ENCODE results near the gene DNAJB13.

Gene DNAJB13

DNA sequence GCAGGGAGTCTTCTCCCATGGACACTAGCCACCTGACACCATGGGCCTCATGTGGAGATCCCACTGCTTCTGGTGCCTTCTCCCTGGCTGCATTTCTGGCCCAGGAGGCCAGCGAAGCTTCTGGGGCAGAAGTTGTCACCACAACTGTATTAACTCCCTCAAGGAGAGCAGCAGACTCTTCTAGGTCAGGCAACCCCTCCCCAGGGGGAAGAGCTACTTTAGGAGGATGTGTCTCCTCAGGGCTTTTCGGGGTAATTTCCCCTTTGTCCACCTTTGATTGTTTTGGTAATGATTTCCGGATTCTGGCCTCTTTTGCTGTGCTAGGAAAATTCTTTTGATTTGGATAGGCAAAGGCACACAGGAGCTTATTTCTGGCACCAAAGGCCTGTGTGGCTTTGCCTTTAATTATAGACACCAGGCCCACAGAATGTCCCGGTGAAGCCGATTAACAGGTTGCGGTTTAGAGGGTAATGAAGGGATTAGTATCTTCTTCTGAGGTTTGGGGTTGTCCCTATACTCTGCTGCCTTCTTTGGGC is 40.7 kb downstream of the DNAJB13 start:
- no peaks in the 10 kb centered on the region for H3K36me3 ChIP-seq (replicated peaks)
- no peaks in the 10 kb centered on the region for H3K9me3 ChIP-seq
- no peak overlapping the region for H3K4me3 ChIP-seq
- in situ Hi-C loops (cut with MboI; ENCODE audit: low sequenced_read_pairs): no loop called here
- H3K4me1 ChIP-seq: no peaks in the 10 kb centered on the region
- DNase-seq (ENCODE audit: low spot score in 2 of 2): no peak
- no peaks in the 10 kb centered on the region for H3K27me3 ChIP-seq (ENCODE audit: low read depth)

DNA sequence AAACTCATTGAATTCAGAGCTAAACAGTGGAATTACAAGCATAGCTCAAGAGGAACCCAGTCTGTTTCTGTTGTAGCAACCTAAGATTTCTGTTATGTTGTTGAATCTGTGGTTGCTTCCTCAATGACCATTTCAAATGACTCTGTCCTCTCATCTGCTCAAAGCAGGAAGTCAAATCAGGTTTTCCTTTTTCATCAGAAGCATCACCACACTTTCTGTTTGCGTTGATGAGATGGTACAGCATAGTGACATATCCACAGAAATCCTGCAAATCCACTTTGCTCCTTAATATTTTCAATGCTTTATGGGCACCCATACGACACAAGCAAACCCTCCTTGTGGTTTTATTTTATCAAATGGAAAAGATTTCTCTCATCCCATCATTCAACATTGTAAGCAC is 44.4 kb downstream of the DNAJB13 start:
- H3K9me3 ChIP-seq: no peaks in the 10 kb centered on the region
- no peak overlapping the region for H3K4me3 ChIP-seq
- H3K4me1 ChIP-seq: no peaks in the 10 kb centered on the region
- no peaks in the 10 kb centered on the region for H3K36me3 ChIP-seq (replicated peaks)
- DNase-seq (ENCODE audit: low spot score in 2 of 2): no peak
- in situ Hi-C loops (cut with MboI; ENCODE audit: low sequenced_read_pairs): no loop called here
- H3K27me3 ChIP-seq (ENCODE audit: low read depth): no peaks in the 10 kb centered on the region

DNA sequence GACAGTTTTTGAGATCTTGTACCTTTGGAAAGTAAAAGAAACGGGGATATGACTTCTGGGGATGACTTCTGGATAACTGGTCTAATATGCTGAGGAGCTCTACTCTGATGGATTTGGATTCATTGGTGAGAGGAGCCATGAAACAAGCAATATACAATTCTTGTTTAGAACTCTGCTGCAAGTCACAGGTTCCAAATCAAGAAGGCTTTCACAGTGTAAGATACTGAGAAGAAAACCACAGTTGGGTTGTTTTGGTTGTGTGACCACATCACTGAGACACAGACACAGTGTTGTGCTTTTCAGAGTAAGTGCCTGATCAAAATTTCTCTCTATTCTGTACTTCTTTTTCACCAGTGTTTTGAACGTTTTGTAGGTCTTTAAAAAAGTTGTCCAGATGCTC is 44.9 kb downstream of the DNAJB13 start:
- in situ Hi-C loops (cut with MboI; ENCODE audit: low sequenced_read_pairs): no loop called here
- H3K27me3 ChIP-seq (ENCODE audit: low read depth): no peaks in the 10 kb centered on the region

DNA sequence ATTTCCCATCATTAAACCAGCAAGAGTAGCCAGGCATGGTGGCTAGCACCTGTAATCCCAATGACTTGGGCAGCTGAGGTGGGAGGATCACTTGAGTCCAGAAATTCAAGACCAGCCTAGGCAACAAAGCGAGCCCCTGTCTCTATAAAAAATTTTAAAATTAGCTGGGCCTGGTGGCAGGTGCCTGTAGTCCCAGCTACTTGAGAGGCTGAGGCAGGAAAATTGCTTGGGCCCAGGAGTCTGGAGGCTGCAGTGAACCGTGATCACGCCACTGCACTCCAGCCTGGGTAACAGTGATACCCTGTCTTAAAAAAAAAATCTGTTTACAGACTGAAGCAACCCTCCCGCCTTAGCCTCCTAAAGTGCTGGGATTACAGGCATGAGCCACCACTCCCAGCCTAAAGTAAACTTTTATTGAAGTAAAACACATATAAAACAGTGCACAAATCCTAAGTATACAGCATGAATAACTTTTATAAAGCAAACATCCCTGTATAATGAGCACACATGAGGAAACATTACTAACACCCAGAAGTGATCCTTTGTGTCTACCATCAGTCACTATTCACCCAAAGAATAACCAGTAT is 45.4 kb downstream of the DNAJB13 start:
- no peaks in the 10 kb centered on the region for H3K27me3 ChIP-seq (ENCODE audit: low read depth)
- H3K36me3 ChIP-seq (replicated peaks): no peaks in the 10 kb centered on the region
- in situ Hi-C loops (cut with MboI; ENCODE audit: low sequenced_read_pairs): no loop called here
- H3K4me3 ChIP-seq: no peak overlapping the region
- no peaks in the 10 kb centered on the region for H3K4me1 ChIP-seq
- no peaks in the 10 kb centered on the region for H3K9me3 ChIP-seq
- DNase-seq (ENCODE audit: low spot score in 2 of 2): no peak

More for the DNA sequence above, 44.9 kb downstream of the DNAJB13 start:
- no peak for DNase-seq (ENCODE audit: low spot score in 2 of 2)
- Histone ChIP-seq H3K4me1 (no peaks in the 10 kb centered on the region), H3K9me3 (no peaks in the 10 kb centered on the region), H3K4me3 (no peak overlapping the region), H3K36me3 (replicated peaks) (no peaks in the 10 kb centered on the region)

DNA sequence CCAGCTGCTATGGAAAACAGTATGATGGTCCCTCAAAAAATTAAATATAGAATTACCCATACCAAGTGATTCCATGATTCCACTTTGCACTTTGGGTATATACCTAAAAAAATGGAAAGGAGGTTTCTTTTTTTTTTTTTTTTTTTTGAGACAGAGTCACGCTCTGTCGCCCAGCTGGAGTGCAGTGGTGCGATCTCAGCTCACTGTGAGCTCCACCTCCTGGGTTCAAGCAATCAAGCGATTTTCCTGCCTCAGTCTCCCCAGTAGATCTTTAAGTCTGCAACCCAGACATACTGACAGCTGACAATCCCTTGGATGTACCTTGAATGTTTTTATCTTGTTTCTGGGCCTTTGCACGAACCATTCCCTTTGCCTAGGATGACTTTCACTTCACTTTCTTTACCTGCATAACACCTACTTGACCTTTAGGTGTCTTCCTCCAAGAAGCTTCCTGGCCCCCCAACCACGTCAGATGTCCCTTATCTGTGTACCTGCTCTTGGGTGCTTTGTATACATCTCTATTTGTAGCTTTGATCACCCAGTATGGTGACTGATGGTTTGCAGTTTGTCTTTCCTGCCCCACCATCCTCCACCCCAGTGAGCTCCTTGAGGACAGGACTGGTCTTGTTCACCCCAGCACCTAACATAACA is 46.4 kb downstream of the DNAJB13 start:
- H3K27me3 ChIP-seq (ENCODE audit: low read depth): no peaks in the 10 kb centered on the region
- no peaks in the 10 kb centered on the region for H3K4me1 ChIP-seq
- H3K4me3 ChIP-seq: no peak overlapping the region
- H3K9me3 ChIP-seq: no peaks in the 10 kb centered on the region
- DNase-seq (ENCODE audit: low spot score in 2 of 2): no peak
- in situ Hi-C loops (cut with MboI; ENCODE audit: low sequenced_read_pairs): no loop called here
- H3K36me3 ChIP-seq (replicated peaks): no peaks in the 10 kb centered on the region

DNA sequence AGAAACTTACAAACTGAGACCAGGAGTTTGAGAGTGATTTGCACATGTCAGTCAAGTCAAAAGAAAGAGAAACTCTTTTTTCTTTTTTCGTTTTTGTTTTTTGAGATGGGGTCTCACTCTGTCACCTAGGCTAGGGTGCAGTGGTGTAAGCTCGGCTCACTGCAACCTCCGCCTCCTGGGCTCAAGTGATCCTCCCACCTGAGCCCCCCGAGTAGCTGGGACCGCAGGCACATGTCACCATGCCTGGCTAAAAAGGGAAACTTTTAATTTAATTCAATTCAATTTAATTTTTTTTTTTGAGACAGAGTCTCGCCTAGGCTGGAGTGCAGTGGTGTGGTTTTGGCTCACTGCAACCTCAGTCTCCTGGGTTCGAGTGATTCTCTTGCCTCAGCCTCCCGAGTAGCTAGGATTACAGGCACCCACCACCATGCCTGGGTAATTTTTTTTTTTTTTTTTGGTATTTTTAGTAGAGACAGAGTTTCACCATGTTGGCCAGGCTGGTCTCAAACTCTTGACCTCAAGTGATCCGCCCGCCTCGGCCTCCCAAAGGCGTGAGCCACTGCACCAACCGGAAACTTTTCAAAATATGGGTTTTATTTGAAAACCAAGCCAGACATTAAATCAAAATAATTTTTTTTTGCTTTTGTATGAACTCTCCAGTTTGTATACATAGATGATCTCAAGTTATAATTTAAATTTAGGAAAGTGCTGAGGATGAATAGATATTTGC is 48.2 kb downstream of the DNAJB13 start:
- no peaks in the 10 kb centered on the region for H3K36me3 ChIP-seq (replicated peaks)
- H3K27me3 ChIP-seq (ENCODE audit: low read depth): no peaks in the 10 kb centered on the region
- no peaks in the 10 kb centered on the region for H3K4me1 ChIP-seq
- DNase-seq (ENCODE audit: low spot score in 2 of 2): no peak
- in situ Hi-C loops (cut with MboI; ENCODE audit: low sequenced_read_pairs): no loop called here
- H3K9me3 ChIP-seq: no peaks in the 10 kb centered on the region
- H3K4me3 ChIP-seq: no peak overlapping the region

DNA sequence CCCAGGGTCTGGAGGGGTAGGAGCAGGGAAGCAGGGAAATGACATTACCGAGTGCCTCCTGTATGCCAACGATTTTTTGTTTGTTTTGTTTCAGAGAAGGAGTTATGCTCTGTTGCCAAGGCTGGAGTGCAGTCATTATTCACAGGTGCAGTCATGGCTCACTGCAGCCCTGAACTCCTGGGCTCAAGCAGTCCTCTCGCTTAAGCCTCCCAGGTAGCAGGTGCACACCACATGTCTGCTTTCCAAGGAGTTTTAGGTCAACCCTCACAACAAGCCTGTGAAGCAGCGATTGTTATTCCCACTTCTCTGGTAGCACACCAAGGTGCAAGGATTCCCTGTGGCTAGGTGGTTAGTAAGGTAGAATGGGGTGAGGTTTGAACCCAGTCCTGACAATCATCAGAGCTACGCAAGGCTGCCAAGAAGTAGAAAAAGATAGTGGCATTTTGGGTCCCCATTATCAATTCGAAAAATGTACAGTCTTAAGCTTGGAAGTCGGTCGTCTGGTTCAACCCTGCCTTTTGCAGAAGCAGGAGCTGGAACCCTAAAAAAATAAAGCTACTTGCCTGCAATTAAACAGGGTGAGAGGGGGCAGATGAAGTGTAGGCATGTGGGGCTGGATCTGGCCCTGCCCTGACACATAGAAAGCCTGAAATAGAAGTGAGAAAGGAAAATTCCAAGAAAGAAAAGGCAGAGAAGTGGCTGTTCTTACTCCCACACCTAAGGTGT is 48.9 kb downstream of the DNAJB13 start:
- DNase-seq (ENCODE audit: low spot score in 2 of 2): no peak
- H3K27me3 ChIP-seq (ENCODE audit: low read depth): no peaks in the 10 kb centered on the region
- H3K4me3 ChIP-seq: no peak overlapping the region
- H3K36me3 ChIP-seq (replicated peaks): no peaks in the 10 kb centered on the region
- H3K9me3 ChIP-seq: no peaks in the 10 kb centered on the region
- in situ Hi-C loops (cut with MboI; ENCODE audit: low sequenced_read_pairs): no loop called here
- H3K4me1 ChIP-seq: no peaks in the 10 kb centered on the region

DNA sequence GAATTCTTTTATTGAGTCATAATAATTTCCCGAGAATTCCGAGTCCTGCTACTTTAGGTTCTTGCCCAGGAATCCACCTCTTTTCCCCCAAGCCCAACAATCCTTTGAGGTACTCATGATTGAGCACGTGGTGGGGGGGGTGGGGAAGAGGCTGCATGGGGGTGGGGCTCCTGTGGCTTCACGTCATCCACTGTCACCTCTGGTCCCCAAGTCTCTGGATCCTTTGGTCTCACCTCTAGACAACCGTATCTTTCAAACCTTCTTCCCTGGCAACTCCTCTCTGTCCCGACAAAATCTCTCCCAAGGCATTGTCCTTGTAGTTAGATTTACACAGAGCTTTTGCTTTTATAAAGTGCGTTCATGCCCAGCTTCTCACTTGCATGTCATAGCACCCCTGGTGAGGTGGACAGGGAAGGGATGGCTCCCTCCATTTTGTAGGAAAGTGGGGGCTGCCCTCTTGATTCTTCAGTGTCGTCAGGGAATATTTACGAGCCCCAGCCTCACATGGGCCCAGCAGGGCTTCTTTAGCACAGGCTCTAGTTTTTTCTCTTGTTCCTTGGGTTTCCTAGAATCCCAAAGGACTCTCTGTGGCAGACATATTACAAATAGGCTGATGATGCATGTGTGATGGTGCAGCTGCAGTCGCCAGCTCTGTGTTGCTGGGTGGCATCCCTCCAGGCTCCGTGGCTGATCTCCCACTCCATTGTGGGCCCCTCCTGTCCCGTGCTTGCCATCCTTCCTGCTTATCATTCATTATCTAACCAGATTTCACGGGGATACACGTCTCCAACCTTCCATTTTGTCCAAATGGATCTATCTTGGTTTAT is 49.7 kb downstream of the DNAJB13 start:
- no peak for DNase-seq (ENCODE audit: low spot score in 2 of 2)
- Histone ChIP-seq H3K36me3 (replicated peaks) (no peaks in the 10 kb centered on the region), H3K9me3 (no peaks in the 10 kb centered on the region), H3K4me3 (no peak overlapping the region), H3K27me3 (ENCODE audit: low read depth) (no peaks in the 10 kb centered on the region), H3K4me1 (no peaks in the 10 kb centered on the region)
- in situ Hi-C loops (cut with MboI; ENCODE audit: low sequenced_read_pairs): no loop called here

DNA sequence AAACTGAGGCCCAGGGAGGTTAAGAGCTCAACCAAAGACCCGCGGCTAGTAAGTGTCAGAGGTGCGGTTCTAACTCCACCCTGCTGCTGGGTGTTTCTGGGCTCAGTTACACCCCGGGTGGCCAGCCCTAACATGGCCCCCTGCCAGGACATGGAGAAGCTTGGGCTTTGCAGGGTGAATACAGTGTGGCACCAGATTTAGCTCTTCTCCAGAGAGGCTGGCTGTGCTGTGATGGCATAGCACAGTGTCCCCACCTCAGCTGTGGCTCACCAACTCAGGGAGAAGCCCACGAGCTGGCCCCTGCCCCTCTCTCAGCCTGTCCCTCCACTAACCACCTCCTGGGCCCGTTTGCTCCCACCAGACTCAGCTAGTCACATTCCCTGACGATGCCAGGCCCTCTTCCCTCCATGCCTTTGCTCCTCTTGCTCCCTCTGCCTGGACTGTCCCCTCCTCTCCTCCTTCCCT is 51.0 kb downstream of the DNAJB13 start:
- H3K4me3 ChIP-seq: no peak overlapping the region
- no peaks in the 10 kb centered on the region for H3K9me3 ChIP-seq
- H3K27me3 ChIP-seq (ENCODE audit: low read depth): no peaks in the 10 kb centered on the region
- no peaks in the 10 kb centered on the region for H3K4me1 ChIP-seq
- no peak for DNase-seq (ENCODE audit: low spot score in 2 of 2)
- in situ Hi-C loops (cut with MboI; ENCODE audit: low sequenced_read_pairs): no loop called here
- H3K36me3 ChIP-seq (replicated peaks): no peaks in the 10 kb centered on the region

DNA sequence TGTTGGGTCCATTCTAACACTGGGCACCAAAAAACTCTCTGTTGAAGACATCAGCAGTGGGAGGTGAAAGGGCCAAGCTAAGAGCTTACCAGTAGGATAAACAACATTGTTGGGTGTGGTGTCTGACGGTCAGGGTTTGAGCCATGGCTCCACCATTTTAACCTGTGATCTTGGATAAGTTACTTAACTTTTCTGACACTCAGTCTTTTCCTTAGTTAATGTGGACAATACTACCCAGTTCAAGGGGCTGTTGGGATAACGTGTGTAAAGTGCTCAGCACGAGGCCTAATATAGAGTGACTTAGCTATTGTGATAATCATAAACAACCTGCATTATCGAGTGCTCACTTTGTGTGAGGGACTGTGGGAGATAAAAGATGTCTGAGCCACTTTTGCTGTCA is 52.0 kb downstream of the DNAJB13 start:
- Histone ChIP-seq H3K4me3 (no peak overlapping the region), H3K36me3 (replicated peaks) (no peaks in the 10 kb centered on the region), H3K27me3 (ENCODE audit: low read depth) (no peaks in the 10 kb centered on the region), H3K9me3 (no peaks in the 10 kb centered on the region), H3K4me1 (no peaks in the 10 kb centered on the region)
- DNase-seq (ENCODE audit: low spot score in 2 of 2): no peak
- in situ Hi-C loops (cut with MboI; ENCODE audit: low sequenced_read_pairs): no loop called here

DNA sequence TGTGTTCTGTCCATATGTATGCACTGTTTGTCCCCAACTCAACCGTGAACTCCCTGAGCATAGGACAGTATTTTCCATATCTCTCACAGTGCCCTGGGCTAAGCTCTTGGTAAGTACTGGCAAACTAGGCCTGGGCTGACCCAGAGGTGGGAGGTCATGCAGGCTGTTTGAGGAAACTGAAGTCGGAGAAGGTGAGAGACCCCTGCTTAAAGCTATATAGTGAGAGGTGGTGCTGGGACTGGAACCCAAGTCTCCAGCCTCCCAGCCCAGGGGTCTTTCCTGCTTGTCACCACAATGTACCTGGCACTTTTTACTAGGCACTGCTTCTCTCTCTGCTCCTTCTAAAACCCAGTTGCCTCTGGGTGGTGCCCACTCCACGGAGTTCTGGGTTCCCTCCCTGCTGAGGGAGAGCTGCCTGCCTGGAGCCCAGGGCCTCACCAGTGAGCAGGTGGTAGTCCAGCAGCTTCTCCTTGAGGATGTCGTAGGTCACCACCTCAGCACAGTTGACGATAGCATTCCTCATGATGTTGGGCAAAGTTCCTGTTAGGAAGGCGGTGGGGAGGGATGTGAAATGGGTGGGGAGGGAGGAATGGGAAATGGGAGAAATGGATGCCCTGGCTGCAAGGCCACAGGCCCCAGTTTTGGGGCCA is 53.3 kb downstream of the DNAJB13 start:
- Histone ChIP-seq H3K4me1 (no peaks in the 10 kb centered on the region), H3K27me3 (ENCODE audit: low read depth) (no peaks in the 10 kb centered on the region), H3K9me3 (no peaks in the 10 kb centered on the region), H3K36me3 (replicated peaks) (no peaks in the 10 kb centered on the region), H3K4me3 (no peak overlapping the region)
- in situ Hi-C loops (cut with MboI; ENCODE audit: low sequenced_read_pairs): no loop called here
- no peak for DNase-seq (ENCODE audit: low spot score in 2 of 2)

DNA sequence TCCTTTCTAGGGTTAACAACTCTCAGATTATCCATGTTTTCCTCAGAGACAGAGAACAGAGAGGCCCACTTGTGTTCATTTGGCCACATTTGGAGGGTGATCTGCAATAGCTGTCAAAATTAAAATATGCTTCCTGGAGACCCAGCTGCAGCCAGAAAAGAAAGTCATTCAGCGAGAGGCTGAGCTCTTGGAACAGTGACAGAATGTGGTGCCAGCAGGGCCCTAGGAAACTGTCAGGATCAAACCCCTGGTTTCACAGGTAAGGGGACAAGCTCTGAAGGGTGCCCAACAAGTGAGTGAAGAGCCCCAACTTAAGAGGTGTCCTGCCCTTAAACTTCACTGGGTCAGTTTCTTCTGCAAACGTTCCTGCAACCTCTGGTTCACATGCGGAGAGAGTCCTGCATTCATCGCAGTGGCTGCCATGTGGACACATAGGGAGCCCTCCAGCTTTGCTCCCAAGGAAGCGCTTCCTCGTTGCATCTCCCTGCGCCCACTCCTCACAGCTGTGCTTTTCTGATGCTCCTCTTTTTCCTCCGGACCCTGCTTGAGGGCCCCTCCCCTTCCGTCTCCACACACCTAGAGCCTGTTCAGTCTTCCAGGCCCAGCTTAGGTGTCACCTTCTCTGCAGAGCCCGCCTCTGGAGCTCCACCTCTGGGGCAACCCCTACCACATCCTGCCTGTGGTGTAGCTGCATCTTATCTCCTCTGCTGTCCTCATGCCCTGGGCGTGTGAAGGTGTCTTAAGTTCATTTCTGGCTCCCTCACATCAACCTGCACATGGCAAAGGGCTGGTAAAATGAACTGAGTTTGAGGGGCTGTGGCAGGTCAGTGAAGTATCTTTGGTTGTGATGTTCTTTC is 54.2 kb downstream of the DNAJB13 start:
- in situ Hi-C loops (cut with MboI; ENCODE audit: low sequenced_read_pairs): no loop called here
- H3K27me3 ChIP-seq (ENCODE audit: low read depth): no peaks in the 10 kb centered on the region
- no peak for DNase-seq (ENCODE audit: low spot score in 2 of 2)
- H3K4me3 ChIP-seq: no peak overlapping the region
- H3K4me1 ChIP-seq: no peaks in the 10 kb centered on the region
- no peaks in the 10 kb centered on the region for H3K9me3 ChIP-seq
- H3K36me3 ChIP-seq (replicated peaks): no peaks in the 10 kb centered on the region
